GM21786 (cell line): ENCODE data around the gene WAS.
"Not testable (repeated sequence)": the region's sequence is repeated elsewhere in the genome, so short reads cannot be mapped to it uniquely, and the experiment has no call there.

Experiments
- ATAC-seq: cut with Tn5 transposase; IDR thresholded peaks from one replicate; pipeline ENCODE4 v1.9.1; 2021; ENCODE audit not compliant: unreplicated experiment

WAS gene

GRCh38 chrX:48683411-48683982 lies at the start of gene WAS:
WAS (plus strand) TSS chrX:48683799; CDS start chrX:48683854, 55 bp downstream.
- peak; percentile 71 for ATAC-seq

- no peak for ATAC-seq
Measured at GRCh38 chrX:48636301-48636700, 47.3 kb upstream of the WAS start.

GRCh38 chrX:48636776-48637175 lies 46.8 kb upstream of the WAS start:
- no peak for ATAC-seq

GRCh38 chrX:48645669-48646068 lies 37.9 kb upstream of the WAS start:
- ATAC-seq = no peak

GRCh38 chrX:48648336-48648751 lies 35.3 kb upstream of the WAS start:
- ATAC-seq = no peak

GRCh38 chrX:48649102-48649501 lies 34.5 kb upstream of the WAS start:
- no peak for ATAC-seq

GRCh38 chrX:48652055-48652579 lies 31.5 kb upstream of the WAS start:
- ATAC-seq = not testable (repeated sequence)

GRCh38 chrX:48654746-48655145 lies 28.9 kb upstream of the WAS start:
- not testable (repeated sequence) for ATAC-seq

- ATAC-seq = not testable (repeated sequence)
Measured at GRCh38 chrX:48659686-48660085, 23.9 kb upstream of the WAS start.

GRCh38 chrX:48663241-48663640 lies 20.4 kb upstream of the WAS start:
- no peak for ATAC-seq

- no peak for ATAC-seq
Measured at GRCh38 chrX:48664156-48664555, 19.4 kb upstream of the WAS start.

- ATAC-seq = no peak
Measured at GRCh38 chrX:48665991-48666390, 17.6 kb upstream of the WAS start.

GRCh38 chrX:48666649-48667048 lies 16.9 kb upstream of the WAS start:
- no peak for ATAC-seq

GRCh38 chrX:48667509-48667908 lies 16.1 kb upstream of the WAS start:
- no peak for ATAC-seq

GRCh38 chrX:48668187-48668586 lies 15.4 kb upstream of the WAS start:
- ATAC-seq = not testable (repeated sequence)

GRCh38 chrX:48676106-48676892 lies 7.3 kb upstream of the WAS start:
- peak; percentile 87 for ATAC-seq

- peak; percentile 3 for ATAC-seq
Measured at GRCh38 chrX:48676893-48677270, 6.7 kb upstream of the WAS start.

- no peak for ATAC-seq
Measured at GRCh38 chrX:48677516-48677915, 6.1 kb upstream of the WAS start.

GRCh38 chrX:48680467-48680866 lies 3.1 kb upstream of the WAS start:
- not testable (repeated sequence) for ATAC-seq

- not testable (repeated sequence) for ATAC-seq
Measured at GRCh38 chrX:48680925-48681324, 2.7 kb upstream of the WAS start.

- no peak for ATAC-seq
Measured at GRCh38 chrX:48681539-48682183, 1.9 kb upstream of the WAS start.

GRCh38 chrX:48682795-48683194 lies 804 bp upstream of the WAS start:
- ATAC-seq = not testable (repeated sequence)
